Pancreas (tissue), 10 donors: Measurements from ENCODE around the gene APLP1. TPM values are rescaled to one million over a fixed set of nuclear protein-coding genes. Genes with fewer than 3 reads are reported as not detected.
A peak's percentile ranks its signal among the peaks of the same experiment; 100 is the strongest.

Experiments
- ATAC-seq, 4 donors: fragments of 200-7000 bp; cut with Tn5 transposase; one replicate each; pipeline versions ENCODE4 v1.8.0 to v1.9.1; 2020; ENCODE audit warnings: mild to moderate bottlenecking in 4 of 4, moderate library complexity in 4 of 4
- DNase-seq, 6 donors: peaks; one replicate each; pipeline ENCODE4 v3.0.0-alpha.2; 2020
- FAIRE-seq: peaks from 2 replicates; lab custom pipeline; 2012; peaks lifted over from hg19 to GRCh38; lab: Jason Lieb, UNC
- H3K27ac ChIP-seq, 4 donors: fragments of 200-600 bp; sonication (generic); 1 replicate in 3 of 4; 2 replicates in 1 of 4; pipeline versions ENCODE4 v1.5.0 to v1.8.0; 2020
- H3K27me3 ChIP-seq, 4 donors: fragments of 200-600 bp; one replicate each; pipeline ENCODE4 v1.8.0; 2021
- H3K36me3 ChIP-seq, 3 donors: fragments of 200-600 bp; sonication (generic) in 1 of 3; one replicate each; pipeline versions ENCODE4 v1.5.0 to v1.8.0; 2020 to 2021
- H3K4me1 ChIP-seq, 3 donors: fragments of 200-600 bp; one replicate each; pipeline ENCODE4 v1.8.0; 2021
- H3K4me3 ChIP-seq, 4 donors: fragments of 200-600 bp; sonication (generic) in 2 of 4; one replicate each; pipeline versions ENCODE4 v1.5.0 to v1.8.0; 2020 to 2021
- H3K9me3 ChIP-seq, 4 donors: fragments of 200-600 bp; one replicate each; pipeline ENCODE4 v1.8.0; 2021
- WGBS, 2 donors: extraction: QIAGEN DNeasy Blood & Tissue Kit; methylation state at CpG; one replicate each; pipeline ENCODE4 v1.1.7; 2013; 5-methylcytosine and 5-hydroxymethylcytosine counted together
- intact Hi-C, 3 donors: fragments of 100-400 bp; cut with DNase I; formaldehyde crosslinking; loops; one replicate each; pipeline versions ENCODE4 v1.11.1 to v1.14.2; 2022
- polyA plus RNA-seq, 2 donors: library from polyadenylated mRNA; stranded (reverse); fragments of 200-250 nt; gene quantifications; one replicate each; pipeline ENCODE4 v1.2.3, GENCODE V29; 2013
- total RNA-seq, 6 donors: library from RNA; stranded (reverse); fragmentation: NEBNext Ultra II Directional in 4 of 6; extraction: Animal tissue kit (Norgen Biotek cat#: 25700) in 4 of 6; gene quantifications; one replicate each; pipeline versions ENCODE4 v1.2.1 to v1.2.4, GENCODE V29; 2021 to 2023
- TF ChIP-seq, protein P1 (sequence below), 4 donors: fragments of 200-600 bp; sonication (generic) in 3 of 4; IDR thresholded peaks; one replicate each; pipeline versions ENCODE4 v1.5.0 to v1.8.0; 2021; ENCODE audit warnings: antibody characterized with exemption in 4 of 4
- donor health status: healthy with polysubstance abuse.
- donor health status: DM: no; HTN: no; CAD: no; lungs with moderate emphysema.
- donor health status: DM: no; HTN: no; CAD: no.
- donor health status: control.
- donor health status: control.
- donor health status: Bipolar disorder and iron deficiency.
- donor health status: DM: yes; HTN: yes; CAD: no.
- donor health status: DM: no; HTN: no; CAD: no.
- donor health status: DM: no; HTN: no; CAD: no.
- donor health status: DM: yes; HTN: yes; CAD: no.

APLP1 gene
- total and polyA plus RNA-seq, 8 donors: 39.2 to 154 (median 53.5) TPM

DNA sequence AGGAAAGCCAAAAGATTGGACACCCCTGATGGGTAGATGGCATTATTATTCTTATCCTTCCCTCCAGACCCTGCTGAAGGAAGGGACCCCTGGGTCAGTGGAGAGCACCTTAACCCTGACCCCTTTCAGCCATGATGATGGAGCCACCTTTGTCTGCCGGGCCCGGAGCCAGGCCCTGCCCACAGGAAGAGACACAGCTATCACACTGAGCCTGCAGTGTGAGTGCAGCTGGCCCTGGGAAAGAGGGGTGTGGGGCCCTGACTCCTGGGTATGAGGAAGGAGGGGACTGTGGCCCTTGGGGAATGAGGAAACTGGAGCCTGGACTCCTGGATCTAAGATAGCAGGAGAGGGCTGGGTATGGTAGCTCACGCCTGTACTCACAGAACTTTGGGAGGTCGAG, 9.0 kb upstream of the APLP1 start:
- no peak overlapping the region for H3K4me3 ChIP-seq
- H3K27me3 ChIP-seq: no peaks in the 10 kb centered on the region
- H3K36me3 ChIP-seq: peaks cover 0 to 5% (median 0%) of the 10 kb centered on the region in 3 donors
- ATAC-seq (peak in 1 of 4 donors; percentile 12), FAIRE-seq (no peak), DNase-seq (peak in 4 of 6 donors; percentile 42 to 60 (median 50))
- no peak overlapping the region for H3K27ac ChIP-seq
- TF ChIP-seq, protein P1, sequence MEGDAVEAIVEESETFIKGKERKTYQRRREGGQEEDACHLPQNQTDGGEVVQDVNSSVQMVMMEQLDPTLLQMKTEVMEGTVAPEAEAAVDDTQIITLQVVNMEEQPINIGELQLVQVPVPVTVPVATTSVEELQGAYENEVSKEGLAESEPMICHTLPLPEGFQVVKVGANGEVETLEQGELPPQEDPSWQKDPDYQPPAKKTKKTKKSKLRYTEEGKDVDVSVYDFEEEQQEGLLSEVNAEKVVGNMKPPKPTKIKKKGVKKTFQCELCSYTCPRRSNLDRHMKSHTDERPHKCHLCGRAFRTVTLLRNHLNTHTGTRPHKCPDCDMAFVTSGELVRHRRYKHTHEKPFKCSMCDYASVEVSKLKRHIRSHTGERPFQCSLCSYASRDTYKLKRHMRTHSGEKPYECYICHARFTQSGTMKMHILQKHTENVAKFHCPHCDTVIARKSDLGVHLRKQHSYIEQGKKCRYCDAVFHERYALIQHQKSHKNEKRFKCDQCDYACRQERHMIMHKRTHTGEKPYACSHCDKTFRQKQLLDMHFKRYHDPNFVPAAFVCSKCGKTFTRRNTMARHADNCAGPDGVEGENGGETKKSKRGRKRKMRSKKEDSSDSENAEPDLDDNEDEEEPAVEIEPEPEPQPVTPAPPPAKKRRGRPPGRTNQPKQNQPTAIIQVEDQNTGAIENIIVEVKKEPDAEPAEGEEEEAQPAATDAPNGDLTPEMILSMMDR (IDR thresholded peaks at IDR 0.05): no peak
- peaks cover 6 to 18% (median 17%) of the 10 kb centered on the region in 3 donors for H3K4me1 ChIP-seq
- WGBS, 2 donors: 39 to 46% methylated on average over 4 of the region's 4 CpGs
- intact Hi-C loops: no loop called here
- H3K9me3 ChIP-seq: no peaks in the 10 kb centered on the region

DNA sequence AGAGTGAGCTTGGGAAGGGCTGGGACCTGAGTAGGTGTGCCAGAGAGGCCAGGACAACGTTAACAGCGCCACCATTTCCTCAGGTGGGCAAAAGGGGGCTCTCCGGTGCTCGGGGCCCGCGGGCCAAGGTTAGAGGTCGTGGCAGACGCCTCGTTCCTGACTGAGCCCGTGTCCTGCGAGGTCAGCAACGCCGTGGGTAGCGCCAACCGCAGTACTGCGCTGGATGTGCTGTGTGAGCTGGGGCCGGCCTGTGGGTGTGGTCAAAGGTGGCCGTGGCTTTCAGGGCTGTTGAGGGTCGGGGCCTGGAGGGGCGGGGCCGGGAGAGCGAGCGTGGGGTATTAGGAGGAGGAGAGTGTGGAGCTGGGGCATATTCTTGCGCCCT, 7.9 kb upstream of the APLP1 start:
- DNase-seq: peak in 1 of 6 donors; percentile 58
- 52 to 56% methylated on average over 23 to 24 of the region's 24 CpGs for WGBS, 2 donors
- TF ChIP-seq, protein P1 (IDR thresholded peaks at IDR 0.05): no peak
- no peaks in the 10 kb centered on the region for H3K9me3 ChIP-seq
- peaks cover 0 to 5% (median 0%) of the 10 kb centered on the region in 3 donors for H3K36me3 ChIP-seq
- no peak for ATAC-seq
- intact Hi-C loops: no loop called here
- H3K27me3 ChIP-seq: no peaks in the 10 kb centered on the region
- H3K27ac ChIP-seq: no peak overlapping the region
- no peak overlapping the region for H3K4me3 ChIP-seq
- FAIRE-seq: no peak
- peaks cover 6 to 11% (median 9%) of the 10 kb centered on the region in 3 donors for H3K4me1 ChIP-seq

DNA sequence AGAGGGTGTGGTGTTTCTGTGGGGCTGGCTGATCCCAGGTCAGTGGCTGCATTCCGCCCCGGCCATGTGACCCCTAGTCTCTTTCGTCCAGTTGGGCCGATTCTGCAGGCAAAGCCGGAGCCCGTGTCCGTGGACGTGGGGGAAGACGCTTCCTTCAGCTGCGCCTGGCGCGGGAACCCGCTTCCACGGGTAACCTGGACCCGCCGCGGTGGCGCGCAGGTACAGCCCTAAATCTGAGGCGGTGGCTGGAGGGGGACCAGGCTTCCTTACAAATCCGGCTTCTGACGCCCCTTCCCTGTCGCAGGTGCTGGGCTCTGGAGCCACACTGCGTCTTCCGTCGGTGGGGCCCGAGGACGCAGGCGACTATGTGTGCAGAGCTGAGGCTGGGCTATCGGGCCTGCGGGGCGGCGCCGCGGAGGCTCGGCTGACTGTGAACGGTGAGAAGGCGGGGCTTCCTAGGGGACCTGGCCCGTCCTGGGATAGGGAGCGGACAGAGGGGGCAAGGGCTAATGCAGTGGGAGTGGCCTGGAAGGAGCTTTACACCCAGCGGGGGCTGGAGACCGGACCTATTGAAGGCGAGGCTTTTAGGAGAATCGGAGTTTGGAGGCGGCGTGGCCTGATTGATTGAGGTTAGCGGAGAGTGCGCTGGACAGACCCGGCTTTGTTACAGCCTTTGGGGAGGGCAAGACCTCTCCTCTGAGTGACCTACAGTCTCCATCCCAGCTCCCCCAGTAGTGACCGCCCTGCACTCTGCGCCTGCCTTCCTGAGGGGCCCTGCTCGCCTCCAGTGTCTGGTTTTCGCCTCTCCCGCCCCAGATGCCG, 7.3 kb upstream of the APLP1 start:
- Histone ChIP-seq H3K4me1 (peaks cover 6 to 11% (median 9%) of the 10 kb centered on the region in 3 donors), H3K36me3 (peaks cover 0 to 5% (median 0%) of the 10 kb centered on the region in 3 donors), H3K27ac (no peak overlapping the region), H3K27me3 (no peaks in the 10 kb centered on the region), H3K4me3 (no peak overlapping the region), H3K9me3 (no peaks in the 10 kb centered on the region)
- intact Hi-C loops: no loop called here
- DNase-seq (peak in 2 of 6 donors; percentile 49 to 68), ATAC-seq (no peak), FAIRE-seq (no peak)
- WGBS, 2 donors: 63 to 64% methylated on average over 54 to 55 of the region's 55 CpGs
- TF ChIP-seq, protein P1 (IDR thresholded peaks at IDR 0.05): no peak

DNA sequence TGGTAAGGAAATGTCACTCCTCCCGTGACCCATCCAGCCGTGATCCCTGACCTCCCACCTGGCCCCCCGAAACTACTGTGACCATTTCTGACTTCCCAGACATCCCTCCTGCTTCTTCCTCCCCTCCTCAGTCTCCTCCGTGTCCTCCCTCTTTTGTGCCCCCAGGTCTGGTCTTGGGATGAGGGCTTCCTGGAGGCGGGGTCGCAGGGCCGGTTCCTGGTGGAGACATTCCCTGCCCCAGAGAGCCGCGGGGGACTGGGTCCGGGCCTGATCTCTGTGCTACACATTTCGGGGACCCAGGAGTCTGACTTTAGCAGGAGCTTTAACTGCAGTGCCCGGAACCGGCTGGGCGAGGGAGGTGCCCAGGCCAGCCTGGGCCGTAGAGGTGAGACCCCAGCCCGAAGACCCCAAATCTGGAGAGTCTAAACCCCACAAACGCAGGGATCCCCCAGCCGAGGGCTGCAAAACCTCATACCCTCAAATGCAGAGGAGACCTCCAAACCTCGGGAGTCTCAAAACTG, 6.7 kb upstream of the APLP1 start:
- Histone ChIP-seq H3K9me3 (no peaks in the 10 kb centered on the region), H3K4me1 (peaks cover 6 to 11% (median 9%) of the 10 kb centered on the region in 3 donors), H3K4me3 (no peak overlapping the region), H3K27ac (no peak overlapping the region), H3K27me3 (no peaks in the 10 kb centered on the region), H3K36me3 (peaks cover 0 to 5% (median 0%) of the 10 kb centered on the region in 3 donors)
- peak in 1 of 6 donors; percentile 51 for DNase-seq
- 70 to 76% methylated on average over 19 of the region's 19 CpGs for WGBS, 2 donors
- FAIRE-seq: no peak
- TF ChIP-seq, protein P1 (IDR thresholded peaks at IDR 0.05): no peak
- intact Hi-C loops: no loop called here
- no peak for ATAC-seq
